Measurements from ENCODE around the gene RAB40B. TPM values are rescaled to one million over a fixed set of nuclear protein-coding genes. Genes with fewer than 3 reads are reported as not detected.

Gene RAB40B
- total and polyA plus RNA-seq, 2 of the 13 experiments (the other 11 are each of a cell fraction or from before 2014, with no cell fraction given), result 6.2 to 6.5 TPM

DNA sequence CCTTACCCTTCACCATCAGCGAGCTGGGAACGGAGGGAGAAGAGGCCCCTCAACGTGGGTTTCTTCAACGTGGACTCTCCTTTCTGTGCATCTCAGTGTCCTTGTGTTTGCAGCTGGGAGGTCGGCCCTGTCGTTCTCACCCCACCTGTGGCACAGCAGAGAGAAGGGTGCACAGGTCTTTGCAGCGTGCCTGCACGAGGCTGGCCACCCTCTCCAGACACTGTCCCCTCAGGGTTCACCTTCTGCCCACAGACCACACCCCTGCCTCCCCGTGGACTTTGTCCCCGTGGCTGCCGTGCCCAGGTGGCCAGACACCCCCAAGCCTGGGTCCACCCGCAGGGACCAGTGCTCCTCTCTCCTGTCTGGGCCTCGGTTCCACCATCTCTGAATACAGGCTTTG, 43.0 kb downstream of the RAB40B start (continued):
- no peak for TF ChIP-seq SRSF9 (IDR thresholded peaks at IDR 0.05; ENCODE audit: borderline replicate concordance, insufficient read depth, low read depth, low read length, poor library complexity, severe bottlenecking)
- TF ChIP-seq ZNF768 (CRISPR knock-in tag; IDR thresholded peaks at IDR 0.05), result peak; percentile 11; the same call in 1 of the 2 replicates
- TF ChIP-seq FOXK2 (IDR thresholded peaks at IDR 0.05), result no peak
- no peak for TF ChIP-seq YEATS4 (CRISPR knock-in tag; IDR thresholded peaks at IDR 0.05; ENCODE audit: borderline replicate concordance)
- no peak for TF ChIP-seq KDM5A (IDR thresholded peaks at IDR 0.05; ENCODE audit: borderline replicate concordance, low read length)
- TF ChIP-seq, protein P1, sequence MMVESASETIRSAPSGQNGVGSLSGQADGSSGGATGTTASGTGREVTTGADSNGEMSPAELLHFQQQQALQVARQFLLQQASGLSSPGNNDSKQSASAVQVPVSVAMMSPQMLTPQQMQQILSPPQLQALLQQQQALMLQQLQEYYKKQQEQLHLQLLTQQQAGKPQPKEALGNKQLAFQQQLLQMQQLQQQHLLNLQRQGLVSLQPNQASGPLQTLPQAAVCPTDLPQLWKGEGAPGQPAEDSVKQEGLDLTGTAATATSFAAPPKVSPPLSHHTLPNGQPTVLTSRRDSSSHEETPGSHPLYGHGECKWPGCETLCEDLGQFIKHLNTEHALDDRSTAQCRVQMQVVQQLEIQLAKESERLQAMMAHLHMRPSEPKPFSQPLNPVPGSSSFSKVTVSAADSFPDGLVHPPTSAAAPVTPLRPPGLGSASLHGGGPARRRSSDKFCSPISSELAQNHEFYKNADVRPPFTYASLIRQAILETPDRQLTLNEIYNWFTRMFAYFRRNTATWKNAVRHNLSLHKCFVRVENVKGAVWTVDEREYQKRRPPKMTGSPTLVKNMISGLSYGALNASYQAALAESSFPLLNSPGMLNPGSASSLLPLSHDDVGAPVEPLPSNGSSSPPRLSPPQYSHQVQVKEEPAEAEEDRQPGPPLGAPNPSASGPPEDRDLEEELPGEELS (CRISPR knock-in tag; IDR thresholded peaks at IDR 0.05), result no peak
- TF ChIP-seq SMAD3 (CRISPR knock-in tag; IDR thresholded peaks at IDR 0.05), result no peak
- no peak for TF ChIP-seq FOXP1 (IDR thresholded peaks at IDR 0.05)
- TF ChIP-seq FOXP1 (CRISPR knock-in tag; IDR thresholded peaks at IDR 0.05), result no peak
- no peak for TF ChIP-seq TSC22D2 (CRISPR knock-in tag; IDR thresholded peaks at IDR 0.05; ENCODE audit: borderline replicate concordance)
- TF ChIP-seq, protein P2, sequence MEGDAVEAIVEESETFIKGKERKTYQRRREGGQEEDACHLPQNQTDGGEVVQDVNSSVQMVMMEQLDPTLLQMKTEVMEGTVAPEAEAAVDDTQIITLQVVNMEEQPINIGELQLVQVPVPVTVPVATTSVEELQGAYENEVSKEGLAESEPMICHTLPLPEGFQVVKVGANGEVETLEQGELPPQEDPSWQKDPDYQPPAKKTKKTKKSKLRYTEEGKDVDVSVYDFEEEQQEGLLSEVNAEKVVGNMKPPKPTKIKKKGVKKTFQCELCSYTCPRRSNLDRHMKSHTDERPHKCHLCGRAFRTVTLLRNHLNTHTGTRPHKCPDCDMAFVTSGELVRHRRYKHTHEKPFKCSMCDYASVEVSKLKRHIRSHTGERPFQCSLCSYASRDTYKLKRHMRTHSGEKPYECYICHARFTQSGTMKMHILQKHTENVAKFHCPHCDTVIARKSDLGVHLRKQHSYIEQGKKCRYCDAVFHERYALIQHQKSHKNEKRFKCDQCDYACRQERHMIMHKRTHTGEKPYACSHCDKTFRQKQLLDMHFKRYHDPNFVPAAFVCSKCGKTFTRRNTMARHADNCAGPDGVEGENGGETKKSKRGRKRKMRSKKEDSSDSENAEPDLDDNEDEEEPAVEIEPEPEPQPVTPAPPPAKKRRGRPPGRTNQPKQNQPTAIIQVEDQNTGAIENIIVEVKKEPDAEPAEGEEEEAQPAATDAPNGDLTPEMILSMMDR (CRISPR knock-in tag; IDR thresholded peaks at IDR 0.05), result no peak
- no peak for TF ChIP-seq ZNF567 (CRISPR knock-in tag; IDR thresholded peaks at IDR 0.05; ENCODE audit: borderline replicate concordance)
- no peak for TF ChIP-seq ZSCAN12 (CRISPR knock-in tag; IDR thresholded peaks at IDR 0.05)
- TF ChIP-seq ZFP82 (CRISPR knock-in tag; IDR thresholded peaks at IDR 0.05; ENCODE audit: borderline replicate concordance), result no peak
- no peak for TF ChIP-seq SMAD9 (CRISPR knock-in tag; IDR thresholded peaks at IDR 0.05)
- peak; percentile 57 for TF ChIP-seq ZFX (CRISPR knock-in tag; IDR thresholded peaks at IDR 0.05; ENCODE audit: low read depth)
- TF ChIP-seq ZFP1 (CRISPR knock-in tag; IDR thresholded peaks at IDR 0.05), result no peak
- TF ChIP-seq DNMT1 (CRISPR knock-in tag; IDR thresholded peaks at IDR 0.05), result no peak
- no peak for TF ChIP-seq KLF6 (CRISPR knock-in tag; IDR thresholded peaks at IDR 0.05)
- TF ChIP-seq RXRB (CRISPR knock-in tag; IDR thresholded peaks at IDR 0.05; ENCODE audit: borderline replicate concordance), result no peak
- TF ChIP-seq ZSCAN9 (CRISPR knock-in tag; IDR thresholded peaks at IDR 0.05; ENCODE audit: borderline replicate concordance), result no peak
- TF ChIP-seq AGO2 (optimal IDR thresholded peaks at IDR 0.05; ENCODE audit: low read depth, low read length), result no peak
- no peak for TF ChIP-seq ZFP37 (CRISPR knock-in tag; IDR thresholded peaks at IDR 0.05; ENCODE audit: borderline replicate concordance)
- TF ChIP-seq, protein P3, sequence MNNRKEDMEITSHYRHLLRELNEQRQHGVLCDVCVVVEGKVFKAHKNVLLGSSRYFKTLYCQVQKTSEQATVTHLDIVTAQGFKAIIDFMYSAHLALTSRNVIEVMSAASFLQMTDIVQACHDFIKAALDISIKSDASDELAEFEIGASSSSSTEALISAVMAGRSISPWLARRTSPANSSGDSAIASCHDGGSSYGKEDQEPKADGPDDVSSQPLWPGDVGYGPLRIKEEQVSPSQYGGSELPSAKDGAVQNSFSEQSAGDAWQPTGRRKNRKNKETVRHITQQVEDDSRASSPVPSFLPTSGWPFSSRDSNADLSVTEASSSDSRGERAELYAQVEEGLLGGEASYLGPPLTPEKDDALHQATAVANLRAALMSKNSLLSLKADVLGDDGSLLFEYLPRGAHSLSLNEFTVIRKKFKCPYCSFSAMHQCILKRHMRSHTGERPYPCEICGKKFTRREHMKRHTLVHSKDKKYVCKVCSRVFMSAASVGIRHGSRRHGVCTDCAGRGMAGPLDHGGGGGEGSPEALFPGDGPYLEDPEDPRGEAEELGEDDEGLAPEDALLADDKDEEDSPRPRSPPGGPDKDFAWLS (CRISPR knock-in tag; IDR thresholded peaks at IDR 0.05; ENCODE audit: borderline replicate concordance), result no peak
- no peak for TF ChIP-seq ZNF12 (CRISPR knock-in tag; IDR thresholded peaks at IDR 0.05)
- TF ChIP-seq ZNF709 (CRISPR knock-in tag; IDR thresholded peaks at IDR 0.05), result no peak
- 0 out of 2 replicates have a peak, but pooled peaks have one; percentile 11 for TF ChIP-seq GABPB1 (CRISPR knock-in tag; IDR thresholded peaks at IDR 0.05)
- TF ChIP-seq HES4 (CRISPR knock-in tag; IDR thresholded peaks at IDR 0.05; ENCODE audit: borderline replicate concordance), result 0 out of 2 replicates have a peak, but pooled peaks have one; percentile 34
- TF ChIP-seq ZNF598 (CRISPR knock-in tag; IDR thresholded peaks at IDR 0.05; ENCODE audit: borderline replicate concordance), result 0 out of 2 replicates have a peak, but pooled peaks have one; percentile 22
